Body of pancreas (tissue), 4 donors: Measurements from ENCODE around the gene PEPD.

Source experiments
- POLR2A ChIP-seq, 3 donors: fragments of 450-650 bp; IDR thresholded peaks; one replicate each; pipeline ENCODE4 v1.6.1; 2016; ENCODE audit warnings: antibody characterized with exemption in 3 of 3, mild to moderate bottlenecking in 2 of 3
- TF ChIP-seq, protein P1 (sequence below), 7 experiments: fragments of 450-650 bp in 4 of 7; fragments of 200-600 bp in 3 of 7; sonication (generic) in 3 of 7; IDR thresholded peaks; one replicate each; pipeline ENCODE4 v1.5.1; 2016 to 2019; ENCODE audit warnings: antibody characterized with exemption in 7 of 7

DNA sequence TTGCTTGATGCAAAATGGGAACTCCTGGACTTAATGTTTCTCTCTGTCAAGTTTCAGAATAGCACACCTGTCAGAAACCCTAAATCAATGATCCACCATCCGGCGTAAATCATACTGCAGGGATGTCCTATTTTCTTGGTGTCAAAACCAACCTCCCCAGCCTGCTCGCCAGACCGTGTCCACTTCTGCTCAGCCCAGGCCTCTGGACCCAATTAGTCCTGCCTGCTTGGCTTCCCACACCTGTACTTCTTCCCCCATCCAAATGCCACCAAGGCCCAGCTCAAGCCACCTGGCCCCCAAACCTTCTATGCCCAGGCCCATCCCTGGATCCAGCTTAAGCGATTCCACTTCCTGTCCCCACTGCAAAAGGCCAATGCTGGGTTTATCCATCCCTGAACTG is 25.1 kb upstream of the PEPD start:
- TF ChIP-seq POLR2A (IDR thresholded peaks at IDR 0.05) = no peak
- TF ChIP-seq, protein P1, sequence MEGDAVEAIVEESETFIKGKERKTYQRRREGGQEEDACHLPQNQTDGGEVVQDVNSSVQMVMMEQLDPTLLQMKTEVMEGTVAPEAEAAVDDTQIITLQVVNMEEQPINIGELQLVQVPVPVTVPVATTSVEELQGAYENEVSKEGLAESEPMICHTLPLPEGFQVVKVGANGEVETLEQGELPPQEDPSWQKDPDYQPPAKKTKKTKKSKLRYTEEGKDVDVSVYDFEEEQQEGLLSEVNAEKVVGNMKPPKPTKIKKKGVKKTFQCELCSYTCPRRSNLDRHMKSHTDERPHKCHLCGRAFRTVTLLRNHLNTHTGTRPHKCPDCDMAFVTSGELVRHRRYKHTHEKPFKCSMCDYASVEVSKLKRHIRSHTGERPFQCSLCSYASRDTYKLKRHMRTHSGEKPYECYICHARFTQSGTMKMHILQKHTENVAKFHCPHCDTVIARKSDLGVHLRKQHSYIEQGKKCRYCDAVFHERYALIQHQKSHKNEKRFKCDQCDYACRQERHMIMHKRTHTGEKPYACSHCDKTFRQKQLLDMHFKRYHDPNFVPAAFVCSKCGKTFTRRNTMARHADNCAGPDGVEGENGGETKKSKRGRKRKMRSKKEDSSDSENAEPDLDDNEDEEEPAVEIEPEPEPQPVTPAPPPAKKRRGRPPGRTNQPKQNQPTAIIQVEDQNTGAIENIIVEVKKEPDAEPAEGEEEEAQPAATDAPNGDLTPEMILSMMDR (IDR thresholded peaks at IDR 0.05) = no peak
